GM12891 (cell line): Measurements from ENCODE around the gene KCND3.

Experiments
- DNase-seq: peaks from one replicate; pipeline ENCODE4 v3.0.0; 2011; ENCODE audit warnings: low spot score; ENCODE audit not compliant: insufficient read length
- FAIRE-seq: peaks from 2 replicates; lab custom pipeline; 2011; peaks lifted over from hg19 to GRCh38; lab: Jason Lieb, UNC
- PAX5 ChIP-seq: IDR thresholded peaks from 2 replicates; pipeline ENCODE4 v1.6.1; 2011; ENCODE audit warnings: low read length, moderate library complexity, mild to moderate bottlenecking; ENCODE audit not compliant: insufficient read depth, severe bottlenecking
- POLR2A ChIP-seq: IDR thresholded peaks from 2 replicates; pipeline ENCODE4 v1.6.1; 2011; ENCODE audit warnings: low read depth, low read length, control low read depth
- POLR2AphosphoS5 ChIP-seq: IDR thresholded peaks from 2 replicates; pipeline ENCODE4 v1.6.1; 2011; ENCODE audit warnings: low read depth, low read length, control low read depth
- POU2F2 ChIP-seq: IDR thresholded peaks from 2 replicates; pipeline ENCODE4 v1.6.1; 2011; ENCODE audit warnings: low read depth, mild to moderate bottlenecking, control low read depth, low read length, moderate library complexity
- SPI1 ChIP-seq: IDR thresholded peaks from 2 replicates; pipeline ENCODE4 v1.6.1; 2011; ENCODE audit warnings: low read depth, low read length, control low read depth
- TAF1 ChIP-seq: IDR thresholded peaks from 2 replicates; pipeline ENCODE4 v1.6.1; 2011; ENCODE audit warnings: low read depth, low read length, control low read depth

Gene KCND3

DNA sequence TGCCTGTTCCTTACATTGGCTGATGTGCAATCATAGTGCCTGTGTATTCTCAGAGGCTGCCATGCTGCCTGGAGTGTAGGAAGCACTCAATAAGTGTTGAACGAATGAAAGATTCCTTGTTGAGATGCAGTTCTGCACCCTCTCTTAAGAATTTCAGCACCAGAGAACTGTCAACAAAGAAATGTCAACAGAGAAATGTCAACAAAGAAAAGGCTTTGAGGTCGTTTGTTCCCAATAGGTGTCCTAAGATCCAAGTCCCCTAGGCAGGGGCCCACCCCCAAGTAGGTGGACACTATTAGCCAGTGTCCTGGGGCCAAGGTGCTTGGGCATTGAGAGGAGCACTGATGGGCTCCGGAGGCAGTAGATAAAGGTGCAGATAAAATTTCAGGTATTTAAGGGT is 12.6 kb downstream of the KCND3 start:
- TF ChIP-seq POU2F2: no peak
- TF ChIP-seq PAX5: no peak
- TF ChIP-seq POLR2A: no peak
- TF ChIP-seq TAF1: no peak
- TF ChIP-seq SPI1: no peak
- no peak for TF ChIP-seq POLR2AphosphoS5
- FAIRE-seq (no peak), DNase-seq (no peak)

DNA sequence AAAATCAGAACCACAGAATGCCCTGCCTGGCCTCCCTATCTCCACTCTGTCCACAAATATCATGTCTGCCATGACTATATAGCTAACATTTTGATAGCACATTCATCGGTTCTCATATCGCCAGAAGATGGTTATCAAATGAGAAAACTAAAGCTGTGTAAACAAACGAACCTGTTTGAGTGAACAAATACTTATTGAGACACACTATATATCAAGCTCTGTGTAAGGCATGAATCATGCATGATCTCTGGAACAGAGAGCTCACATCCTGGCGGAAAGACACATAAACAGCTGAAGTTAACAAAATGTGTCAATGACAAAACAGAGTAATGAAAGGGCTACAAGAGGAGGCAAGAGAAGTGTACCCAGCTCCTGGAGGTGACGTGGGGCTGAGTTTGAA is 13.1 kb downstream of the KCND3 start:
- DNase-seq (no peak), FAIRE-seq (no peak)
- TF ChIP-seq POLR2A (no peak), SPI1 (no peak), POU2F2 (no peak), POLR2AphosphoS5 (no peak), PAX5 (no peak), TAF1 (no peak)

GRCh38 chr1:111973150-111973790 is 16.2 kb downstream of the KCND3 start:
- FAIRE-seq (no peak), DNase-seq (no peak)
- TF ChIP-seq POLR2AphosphoS5: no peak
- no peak for TF ChIP-seq PAX5
- TF ChIP-seq SPI1: no peak
- TF ChIP-seq POLR2A: no peak
- TF ChIP-seq POU2F2: no peak
- no peak for TF ChIP-seq TAF1

DNA sequence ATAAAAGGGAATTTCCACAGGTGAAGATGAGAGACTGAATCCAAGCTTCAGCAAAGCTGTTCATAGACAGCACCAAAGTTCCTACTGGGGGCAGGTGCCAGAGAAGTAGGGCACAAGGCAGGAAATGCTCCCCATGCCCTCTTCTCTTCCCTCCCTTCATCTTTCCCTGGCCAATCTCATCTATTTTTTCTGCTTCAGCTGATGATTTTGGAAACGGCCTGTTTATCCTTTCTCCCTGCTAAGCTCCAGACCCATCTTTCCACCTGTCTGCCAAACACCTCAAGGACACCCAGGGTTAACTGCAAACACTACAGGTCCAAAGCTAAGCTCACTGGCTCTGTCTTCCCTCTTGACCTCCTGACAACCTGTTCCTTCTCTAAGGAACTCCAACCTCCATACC is 18.1 kb downstream of the KCND3 start:
- no peak for DNase-seq
- FAIRE-seq: no peak
- TF ChIP-seq PAX5 (no peak), POLR2AphosphoS5 (no peak), TAF1 (no peak), POU2F2 (no peak), SPI1 (no peak), POLR2A (no peak)

GRCh38 chr1:111968511-111968910 is 21.0 kb downstream of the KCND3 start:
- DNase-seq: no peak
- FAIRE-seq: no peak
- TF ChIP-seq POLR2AphosphoS5 (no peak), PAX5 (no peak), TAF1 (no peak), SPI1 (no peak), POU2F2 (no peak), POLR2A (no peak)

DNA sequence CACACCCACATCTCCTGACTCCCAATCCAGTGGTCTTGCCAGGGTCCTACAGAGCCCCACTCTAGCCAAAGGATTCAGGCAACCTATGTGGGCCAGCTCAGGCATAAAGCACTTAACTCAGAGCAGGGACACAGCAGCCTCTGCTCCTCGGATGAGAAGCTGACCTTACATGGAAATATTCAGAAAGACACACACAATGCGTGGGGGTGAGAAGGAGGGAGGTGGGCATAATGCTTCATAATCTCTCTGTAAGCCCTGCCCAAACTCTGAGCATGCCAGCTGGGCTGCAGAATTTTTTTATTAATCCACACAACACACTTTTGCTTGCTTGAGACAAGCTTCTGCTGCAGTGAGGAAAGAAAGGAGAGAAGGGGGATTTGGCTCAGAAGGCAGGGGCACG is 21.6 kb downstream of the KCND3 start:
- DNase-seq (no peak), FAIRE-seq (no peak)
- TF ChIP-seq PAX5 (no peak), POLR2A (no peak), POU2F2 (no peak), SPI1 (no peak), TAF1 (no peak), POLR2AphosphoS5 (no peak)

GRCh38 chr1:111967067-111967690 is 22.3 kb downstream of the KCND3 start:
- no peak for FAIRE-seq
- TF ChIP-seq SPI1: no peak
- TF ChIP-seq POLR2A: no peak
- TF ChIP-seq TAF1: no peak
- TF ChIP-seq PAX5: no peak
- TF ChIP-seq POLR2AphosphoS5: no peak
- TF ChIP-seq POU2F2: no peak
- no peak for DNase-seq

GRCh38 chr1:111965781-111966443 is 23.6 kb downstream of the KCND3 start:
- TF ChIP-seq PAX5 (no peak), SPI1 (no peak), TAF1 (no peak), POLR2A (no peak)
- FAIRE-seq (no peak), DNase-seq (no peak)

DNA sequence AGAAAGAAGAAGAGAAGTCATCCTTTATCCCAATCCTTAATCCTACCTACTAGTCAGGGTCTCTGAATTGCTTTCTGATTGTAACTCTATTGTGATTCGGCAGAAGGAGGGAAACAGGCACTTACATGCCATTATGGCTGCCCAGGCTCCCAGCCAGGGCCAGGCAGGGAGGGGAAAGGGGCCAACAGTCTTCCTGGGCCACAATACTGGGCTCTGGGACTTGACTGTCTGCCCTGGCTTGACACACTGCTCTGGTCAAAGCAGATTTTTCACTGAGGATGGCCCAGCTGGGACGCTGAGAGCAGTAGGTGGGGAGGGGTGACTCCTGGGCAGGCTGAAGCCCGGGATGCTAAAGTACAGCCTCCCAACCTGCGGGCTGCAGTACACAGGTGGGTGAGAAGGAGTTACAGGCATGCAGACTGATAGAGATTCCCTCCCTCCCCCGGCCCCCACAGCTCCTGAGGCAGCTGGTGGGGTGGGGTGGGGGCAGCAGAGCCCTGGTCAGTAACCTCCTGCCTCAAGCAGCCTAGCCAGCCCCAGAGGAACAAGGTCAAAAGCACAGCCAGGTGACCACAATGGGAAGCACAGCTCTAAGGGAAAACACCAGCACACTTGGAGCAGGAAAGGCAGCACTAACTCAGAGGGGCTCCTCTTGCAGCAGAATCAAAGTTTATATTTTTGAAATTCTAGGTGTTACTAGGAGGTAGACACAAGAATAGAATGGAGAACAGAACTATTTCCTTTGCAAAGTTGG is 25.3 kb downstream of the KCND3 start:
- no peak for TF ChIP-seq TAF1
- no peak for TF ChIP-seq POLR2A
- no peak for TF ChIP-seq POU2F2
- TF ChIP-seq PAX5: no peak
- no peak for TF ChIP-seq SPI1
- TF ChIP-seq POLR2AphosphoS5: no peak
- FAIRE-seq (no peak), DNase-seq (no peak)

- FAIRE-seq (no peak), DNase-seq (no peak)
- TF ChIP-seq PAX5 (no peak), SPI1 (no peak), TAF1 (no peak), POLR2A (no peak), POU2F2 (no peak), POLR2AphosphoS5 (no peak)
Observed at GRCh38 chr1:111961773-111962565, 27.5 kb downstream of the KCND3 start.

DNA sequence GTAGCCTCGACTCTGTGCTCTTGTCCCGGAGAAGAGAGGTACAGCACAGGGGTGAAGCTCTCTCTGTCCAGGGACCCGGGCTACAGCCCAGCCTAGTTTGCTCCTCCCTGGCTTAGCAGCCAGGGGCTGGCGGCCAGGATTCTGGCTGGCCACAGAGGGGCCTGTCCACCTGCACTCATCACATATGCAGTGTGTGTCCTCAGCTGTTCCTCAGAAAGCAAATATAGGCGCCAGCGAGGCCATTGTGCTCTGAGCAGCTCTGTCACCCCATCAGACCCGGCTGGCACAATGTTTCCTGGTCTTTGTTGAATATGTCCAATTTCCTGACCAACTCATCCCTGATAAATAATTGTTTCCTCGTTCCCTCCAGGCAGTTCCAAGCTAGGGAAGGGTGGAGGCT is 28.5 kb downstream of the KCND3 start:
- no peak for TF ChIP-seq SPI1
- no peak for TF ChIP-seq POLR2AphosphoS5
- TF ChIP-seq PAX5: no peak
- no peak for TF ChIP-seq POLR2A
- TF ChIP-seq POU2F2: no peak
- no peak for TF ChIP-seq TAF1
- no peak for DNase-seq
- no peak for FAIRE-seq
